GM19468 (cell line): ENCODE measurements around the gene CSF3.
"Not testable (repeated sequence)": the region's sequence is repeated elsewhere in the genome, so short reads cannot be mapped to it uniquely, and the experiment has no call there.

Experiments
- ATAC-seq: cut with Tn5 transposase; IDR thresholded peaks from one replicate; pipeline ENCODE4 v1.9.1; 2021; ENCODE audit warnings: mild to moderate bottlenecking, moderate library complexity, moderate number of reproducible peaks; ENCODE audit not compliant: unreplicated experiment; ENCODE audit errors: extremely low read depth

Gene CSF3

DNA sequence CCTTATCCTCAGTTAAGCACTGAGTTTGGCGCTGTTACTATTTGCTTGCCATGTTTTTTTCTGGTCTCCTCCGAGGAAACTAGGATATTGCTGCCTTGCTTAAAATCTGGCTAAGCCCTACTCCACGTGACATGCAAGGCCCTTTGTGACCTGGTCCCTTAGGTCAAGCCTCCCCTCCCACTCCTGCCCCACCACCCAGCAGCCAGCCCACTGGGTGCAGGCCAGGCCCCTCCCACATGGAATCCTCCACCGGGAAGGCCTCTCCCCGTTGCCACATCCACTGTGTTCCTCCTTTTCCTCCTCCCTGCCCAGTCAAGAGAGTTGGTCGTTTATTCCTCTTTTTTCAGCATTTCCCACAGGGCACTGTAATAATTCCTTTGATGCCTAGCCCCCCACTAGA is 18.4 kb upstream of the CSF3 start:
- ATAC-seq = no peak

DNA sequence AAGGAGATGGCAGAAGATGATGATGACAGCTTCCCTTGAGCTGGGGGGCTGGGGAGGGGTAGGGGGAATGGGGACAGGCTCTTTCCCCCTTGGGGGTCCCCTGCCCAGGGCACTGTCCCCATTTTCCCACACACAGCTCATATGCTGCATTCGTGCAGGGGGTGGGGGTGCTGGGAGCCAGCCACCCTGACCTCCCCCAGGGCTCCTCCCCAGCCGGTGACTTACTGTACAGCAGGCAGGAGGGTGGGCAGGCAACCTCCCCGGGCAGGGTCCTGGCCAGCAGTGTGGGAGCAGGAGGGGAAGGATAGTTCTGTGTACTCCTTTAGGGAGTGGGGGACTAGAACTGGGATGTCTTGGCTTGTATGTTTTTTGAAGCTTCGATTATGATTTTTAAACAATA is 17.7 kb upstream of the CSF3 start:
- no peak for ATAC-seq

- ATAC-seq = no peak
Measured at GRCh38 chr17:39999067-39999466, 16.2 kb upstream of the CSF3 start.

GRCh38 chr17:40000161-40000560 is 15.1 kb upstream of the CSF3 start:
- no peak for ATAC-seq

DNA sequence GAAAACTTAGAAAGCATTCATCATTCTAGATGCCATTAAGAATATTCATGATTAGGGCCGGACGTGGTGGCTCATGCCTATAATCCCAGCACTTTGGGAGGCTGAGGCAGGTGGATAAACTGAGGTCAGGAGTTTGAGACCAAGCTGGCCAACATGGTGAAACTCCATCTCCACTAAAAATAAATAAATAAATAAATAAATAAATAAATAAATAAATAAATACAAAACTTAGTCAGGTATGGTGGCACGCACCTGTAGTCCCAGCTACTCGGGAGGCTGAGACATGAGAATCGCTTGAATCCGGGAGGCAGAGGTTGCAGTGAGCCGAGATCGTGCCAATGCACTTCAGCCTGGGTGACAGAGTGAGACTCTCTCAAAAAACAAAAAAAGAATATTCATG is 13.9 kb upstream of the CSF3 start:
- ATAC-seq = not testable (repeated sequence)

GRCh38 chr17:40004072-40004471 is 11.2 kb upstream of the CSF3 start:
- ATAC-seq = no peak

DNA sequence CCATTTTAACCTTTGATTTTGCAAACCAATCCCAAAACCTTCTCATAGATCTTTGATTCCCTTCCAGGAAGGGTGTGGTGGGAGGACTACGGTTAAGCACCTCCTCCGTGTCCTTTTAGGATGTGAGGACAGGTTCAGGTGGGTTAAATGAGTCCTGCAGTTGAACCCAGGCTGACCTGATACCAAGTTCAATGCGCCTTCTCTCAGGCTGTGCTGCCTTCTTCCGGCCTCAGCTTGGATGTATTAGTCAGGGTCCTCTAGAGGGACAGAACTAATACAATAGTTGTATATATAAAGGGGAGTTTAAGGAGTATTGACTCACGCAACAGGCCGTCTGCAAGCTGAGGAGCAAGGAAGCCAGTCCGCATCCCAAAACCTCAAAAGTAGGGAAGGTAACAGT is 10.5 kb upstream of the CSF3 start:
- ATAC-seq = no peak

DNA sequence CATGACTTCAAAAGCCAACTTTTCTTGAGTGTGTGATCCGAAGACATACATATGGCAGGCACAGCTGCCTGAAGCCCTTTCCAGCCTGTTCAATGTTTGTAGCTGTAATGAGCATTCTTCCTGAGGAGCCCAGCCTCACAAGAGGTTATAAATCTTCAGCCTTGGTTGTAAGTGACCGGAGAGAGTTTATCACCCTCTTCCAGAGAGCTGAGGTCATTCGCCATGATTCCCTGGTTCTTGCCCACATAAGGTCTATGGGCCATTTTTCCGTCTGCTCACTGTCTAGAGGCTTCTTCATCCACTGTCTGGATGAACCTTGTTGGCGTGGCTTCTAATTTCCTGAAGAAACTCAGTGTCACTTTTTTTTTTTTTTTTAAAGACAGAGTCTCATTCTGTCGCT is 9.7 kb upstream of the CSF3 start:
- ATAC-seq = no peak

DNA sequence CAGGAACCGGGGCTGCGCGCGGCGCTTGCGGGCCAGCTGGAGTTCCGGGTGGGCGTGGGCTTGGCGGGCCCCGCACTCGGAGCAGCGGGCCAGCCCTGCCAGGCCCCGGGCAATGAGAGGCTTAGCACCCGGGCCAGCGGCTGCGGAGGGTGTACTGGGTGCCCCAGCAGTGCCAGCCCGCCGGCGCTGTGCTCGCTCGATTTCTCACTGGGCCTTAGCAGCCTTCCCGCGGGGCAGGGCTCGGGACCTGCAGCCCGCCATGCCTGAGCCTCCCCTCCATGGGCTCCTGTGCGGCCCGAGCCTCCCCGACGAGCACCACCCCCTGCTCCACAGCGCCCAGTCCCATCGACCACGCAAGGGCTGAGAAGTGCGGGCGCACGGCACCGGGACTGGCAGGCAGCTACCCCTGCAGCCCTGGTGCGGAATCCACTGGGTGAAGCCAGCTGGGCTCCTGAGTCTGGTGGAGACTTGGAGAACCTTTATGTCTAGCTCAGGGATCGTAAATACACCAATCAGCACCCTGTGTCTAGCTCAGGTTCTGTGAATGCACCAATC is 4.2 kb upstream of the CSF3 start:
- not testable (repeated sequence) for ATAC-seq

- not testable (repeated sequence) for ATAC-seq
Measured at GRCh38 chr17:40012017-40012647, 3.1 kb upstream of the CSF3 start.

- no peak for ATAC-seq
Measured at GRCh38 chr17:40014375-40014980, 762 bp upstream of the CSF3 start.

DNA sequence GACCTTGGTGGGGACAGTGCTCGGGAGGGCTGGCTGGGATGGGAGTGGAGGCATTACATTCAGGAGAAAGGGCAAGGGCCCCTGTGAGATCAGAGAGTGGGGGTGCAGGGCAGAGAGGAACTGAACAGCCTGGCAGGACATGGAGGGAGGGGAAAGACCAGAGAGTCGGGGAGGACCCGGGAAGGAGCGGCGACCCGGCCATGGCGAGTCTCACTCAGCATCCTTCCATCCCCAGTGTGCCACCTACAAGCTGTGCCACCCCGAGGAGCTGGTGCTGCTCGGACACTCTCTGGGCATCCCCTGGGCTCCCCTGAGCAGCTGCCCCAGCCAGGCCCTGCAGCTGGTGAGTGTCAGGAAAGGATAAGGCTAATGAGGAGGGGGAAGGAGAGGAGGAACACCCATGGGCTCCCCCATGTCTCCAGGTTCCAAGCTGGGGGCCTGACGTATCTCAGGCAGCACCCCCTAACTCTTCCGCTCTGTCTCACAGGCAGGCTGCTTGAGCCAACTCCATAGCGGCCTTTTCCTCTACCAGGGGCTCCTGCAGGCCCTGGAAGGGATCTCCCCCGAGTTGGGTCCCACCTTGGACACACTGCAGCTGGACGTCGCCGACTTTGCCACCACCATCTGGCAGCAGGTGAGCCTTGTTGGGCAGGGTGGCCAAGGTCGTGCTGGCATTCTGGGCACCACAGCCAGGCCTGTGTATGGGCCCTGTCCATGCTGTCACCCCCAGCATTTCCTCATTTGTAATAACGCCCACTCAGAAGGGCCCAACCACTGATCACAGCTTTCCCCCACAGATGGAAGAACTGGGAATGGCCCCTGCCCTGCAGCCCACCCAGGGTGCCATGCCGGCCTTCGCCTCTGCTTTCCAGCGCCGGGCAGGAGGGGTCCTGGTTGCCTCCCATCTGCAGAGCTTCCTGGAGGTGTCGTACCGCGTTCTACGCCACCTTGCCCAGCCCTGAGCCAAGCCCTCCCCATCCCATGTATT is 1.1 kb downstream of the CSF3 start:
- ATAC-seq = no peak

- no peak for ATAC-seq
Measured at GRCh38 chr17:40017422-40018080, 2.3 kb downstream of the CSF3 start.

GRCh38 chr17:40018211-40019121 is 3.2 kb downstream of the CSF3 start:
- no peak for ATAC-seq

GRCh38 chr17:40019140-40019991 is 4.1 kb downstream of the CSF3 start:
- no peak for ATAC-seq

DNA sequence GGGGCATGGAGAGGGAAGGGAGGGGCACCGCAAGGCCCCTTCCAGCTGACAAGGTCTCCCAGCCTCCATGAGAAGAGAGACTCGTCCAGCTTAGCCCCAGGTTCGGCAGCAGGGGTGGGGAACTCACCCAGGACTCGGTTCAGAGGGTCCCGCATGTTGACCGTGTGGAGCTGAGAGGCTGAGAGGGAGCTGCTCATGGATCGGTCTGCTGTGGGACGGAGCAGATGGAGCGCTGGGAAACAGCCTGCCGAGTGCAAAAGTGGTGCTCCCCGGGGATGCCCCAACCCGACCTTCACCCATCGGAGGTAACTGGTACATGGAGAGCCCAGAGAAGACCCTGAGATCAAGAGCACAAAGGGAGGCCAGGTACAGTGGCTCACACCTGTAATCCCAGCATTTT is 4.9 kb downstream of the CSF3 start:
- ATAC-seq = no peak

- ATAC-seq = no peak
Measured at GRCh38 chr17:40021451-40021971, 6.3 kb downstream of the CSF3 start.

DNA sequence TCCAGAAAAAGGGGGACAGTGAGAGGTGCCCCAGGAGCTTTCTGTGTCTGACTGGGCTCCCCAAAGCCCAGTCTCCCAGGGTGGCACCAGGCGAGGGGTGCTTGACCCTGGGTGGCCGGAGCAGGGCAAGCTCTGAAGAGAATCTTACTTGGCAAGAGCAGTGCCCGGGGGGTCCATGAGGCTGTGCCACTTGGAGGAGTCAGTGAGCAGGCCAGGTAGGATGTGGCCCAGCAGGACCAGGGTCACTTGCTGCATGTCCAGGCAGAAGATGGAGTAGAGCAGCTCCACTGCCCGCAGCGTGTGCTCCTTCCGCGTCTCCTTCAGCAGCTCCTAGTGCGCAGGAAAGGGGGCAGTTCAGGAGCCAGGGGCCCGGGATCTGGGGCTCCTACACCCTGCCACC is 7.3 kb downstream of the CSF3 start:
- no peak for ATAC-seq
